Measurements from ENCODE around the gene PRDM13.
"Not testable (repeated sequence)": the region's sequence is repeated elsewhere in the genome, so short reads cannot be mapped to it uniquely, and the experiment has no call there.

The PRDM13 gene

DNA sequence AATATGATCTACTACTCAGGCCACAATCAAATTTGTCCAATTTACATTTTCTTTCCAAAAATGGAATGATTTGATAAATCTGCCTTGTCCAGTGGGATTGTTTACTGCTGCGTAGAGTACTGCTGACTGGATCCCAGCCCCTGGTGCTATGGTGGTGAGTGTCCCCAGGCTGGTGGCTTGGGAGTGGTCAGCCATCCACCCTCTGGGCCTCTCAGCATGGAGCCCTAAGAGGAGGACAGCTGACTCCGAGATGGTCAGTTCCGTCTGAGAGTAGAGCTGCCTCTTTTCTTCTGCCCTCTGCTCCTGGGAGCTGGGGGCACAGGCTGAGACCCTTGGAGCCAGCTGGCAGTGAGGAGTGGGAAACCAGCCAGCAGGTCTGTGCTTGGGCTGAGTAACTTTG is 22.7 kb downstream of the PRDM13 start:
- FAIRE-seq, result no peak
- no peak for DNase-seq (ENCODE audit: low spot score)

GRCh38 chr6:99637629-99638028 is 31.0 kb downstream of the PRDM13 start:
- no peak for FAIRE-seq

DNA sequence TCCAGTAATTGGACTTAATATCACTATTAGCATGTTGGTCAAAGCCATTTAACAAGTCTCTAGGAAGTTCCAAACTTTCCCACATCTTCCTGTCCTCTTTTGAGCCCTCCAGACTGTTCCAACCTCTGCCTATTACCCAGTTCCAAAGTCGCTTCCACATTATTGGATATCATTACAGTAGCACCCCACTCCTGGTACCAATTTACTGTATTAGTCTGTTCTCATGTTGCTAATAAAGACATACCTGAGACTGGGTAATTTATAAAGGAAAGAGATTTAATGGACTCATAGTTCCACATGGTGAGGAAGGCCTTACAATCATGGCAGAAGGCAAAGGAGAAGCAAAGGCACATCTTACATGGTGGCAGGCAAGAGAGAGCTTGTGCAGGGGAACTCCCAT is 31.7 kb downstream of the PRDM13 start:
- DNase-seq (ENCODE audit: low spot score); FAIRE-seq: not testable (repeated sequence)

More at GRCh38 chr6:99637629-99638028, 31.0 kb downstream of the PRDM13 start:
- DNase-seq (ENCODE audit: low spot score), result no peak

- FAIRE-seq, result no peak
- no peak for DNase-seq (ENCODE audit: low spot score)
Measured at GRCh38 chr6:99641270-99641669, 34.6 kb downstream of the PRDM13 start.

GRCh38 chr6:99645986-99646385 is 39.4 kb downstream of the PRDM13 start:
- no peak for DNase-seq (ENCODE audit: low spot score)
- FAIRE-seq, result no peak

GRCh38 chr6:99650091-99650571 is 43.5 kb downstream of the PRDM13 start:
- not testable (repeated sequence) for FAIRE-seq

DNA sequence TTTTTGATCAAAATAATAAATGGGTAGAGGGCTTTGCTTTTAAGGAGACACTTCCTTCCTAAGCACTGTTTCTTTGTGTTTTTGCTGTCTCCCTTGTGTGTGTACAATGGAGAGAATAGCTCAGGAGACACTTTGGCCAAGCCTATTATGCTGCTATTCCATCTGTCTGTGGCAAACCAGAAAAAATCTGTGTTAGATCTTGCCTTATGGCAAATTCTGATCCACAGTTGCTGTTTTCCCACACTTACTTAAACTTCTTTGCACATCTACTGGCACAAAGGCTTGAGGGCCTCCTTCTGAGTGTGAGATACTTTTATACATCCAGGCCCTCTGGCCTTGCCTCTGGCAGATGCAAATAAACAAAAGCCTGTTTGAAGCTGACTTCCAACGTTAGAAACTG is 53.6 kb downstream of the PRDM13 start:
- DNase-seq (ENCODE audit: low spot score), result no peak
- no peak for FAIRE-seq

More at GRCh38 chr6:99650091-99650571, 43.5 kb downstream of the PRDM13 start:
- DNase-seq (ENCODE audit: low spot score), result not testable (repeated sequence)

DNA sequence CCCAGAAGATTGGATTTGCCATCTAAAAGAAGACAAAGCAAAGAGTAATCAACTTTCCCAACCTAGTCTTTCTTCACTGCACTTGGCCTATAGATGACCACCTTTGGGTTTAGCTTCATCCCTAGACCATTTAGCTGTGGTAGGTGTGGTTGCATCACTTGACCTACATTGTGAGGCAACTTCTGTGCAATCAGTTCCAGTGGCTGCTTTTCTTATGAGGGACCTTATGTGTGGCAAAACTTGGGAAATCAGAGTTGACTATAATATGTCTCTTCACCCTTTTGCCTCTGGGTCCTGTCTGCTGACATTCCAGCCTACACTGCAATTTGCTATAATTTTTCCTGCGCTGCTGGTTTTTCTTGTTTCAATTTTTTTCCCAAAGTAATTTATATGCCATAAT is 55.2 kb downstream of the PRDM13 start:
- DNase-seq (ENCODE audit: low spot score) (no peak), FAIRE-seq (no peak)

DNA sequence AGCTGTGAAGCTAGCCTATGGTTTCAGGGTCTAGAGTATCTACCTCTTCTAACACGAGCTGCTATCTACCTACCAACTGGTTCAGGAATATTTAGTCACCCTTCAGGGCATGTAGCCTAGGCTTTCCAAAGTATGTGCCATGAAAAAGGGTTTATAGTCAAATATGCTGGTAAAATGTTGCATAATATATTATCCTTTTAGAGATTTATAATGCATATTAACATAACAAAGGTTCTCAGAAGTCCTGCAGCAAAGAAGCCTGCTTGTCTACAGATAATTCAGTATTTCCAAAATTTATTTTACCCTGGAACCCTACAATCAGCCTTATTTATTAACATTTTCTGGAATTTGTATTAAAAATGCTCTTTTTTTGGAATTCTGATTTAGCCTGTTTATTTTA is 56.0 kb downstream of the PRDM13 start:
- FAIRE-seq (no peak), DNase-seq (ENCODE audit: low spot score) (no peak)
